ENCODE data around the gene TAMALIN. TPM values are rescaled to one million over a fixed set of nuclear protein-coding genes. Genes with fewer than 3 reads are reported as not detected.

Gene TAMALIN
- polyA plus RNA-seq, 2 donors, result 6.1 to 7.4 TPM

- Histone ChIP-seq H3K9me3 (ENCODE audit: control insufficient read depth in 2 of 2, insufficient read depth in 1 of 2, low read depth in 1 of 2, low read length in 1 of 2) (no peaks in the 10 kb centered on the region), H3K36me3 (ENCODE audit: control insufficient read depth in 2 of 2, insufficient read depth in 2 of 2, low read length in 1 of 2) (peaks cover 7 to 9% of the 10 kb centered on the region in 2 donors), H3K27me3 (ENCODE audit: control insufficient read depth in 1 of 2, insufficient read depth in 2 of 2, low read length in 2 of 2) (no peaks in the 10 kb centered on the region), H3K4me3 (ENCODE audit: low read depth in 1 of 2, low read length in 2 of 2) (no peak overlapping the region), H3K27ac (ENCODE audit: low read depth in 2 of 2, low read length in 1 of 2) (peak overlapping the region; percentile 55 to 73), H3K4me1 (ENCODE audit: control insufficient read depth in 2 of 2, insufficient read depth in 2 of 2, low read length in 1 of 2) (peaks cover 0 to 14% of the 10 kb centered on the region in 2 donors)
- WGBS, 2 donors, result 46 to 50% methylated on average over 13 of the region's 13 CpGs
These were observed 35.7 kb upstream of the TAMALIN start for GRCh38 chr12:51970904-51971646.

- H3K27me3 ChIP-seq (ENCODE audit: control insufficient read depth in 1 of 2, insufficient read depth in 2 of 2, low read length in 2 of 2), result no peaks in the 10 kb centered on the region
- no peak overlapping the region for H3K27ac ChIP-seq (ENCODE audit: low read depth in 2 of 2, low read length in 1 of 2)
- no peaks in the 10 kb centered on the region for H3K9me3 ChIP-seq (ENCODE audit: control insufficient read depth in 2 of 2, insufficient read depth in 1 of 2, low read depth in 1 of 2, low read length in 1 of 2)
- no peak overlapping the region for H3K4me3 ChIP-seq (ENCODE audit: low read depth in 1 of 2, low read length in 2 of 2)
- WGBS, 2 donors, result 59 to 62% methylated on average over 4 of the region's 4 CpGs
- peaks cover 12 to 16% of the 10 kb centered on the region in 2 donors for H3K36me3 ChIP-seq (ENCODE audit: control insufficient read depth in 2 of 2, insufficient read depth in 2 of 2, low read length in 1 of 2)
- peaks cover 0 to 14% of the 10 kb centered on the region in 2 donors for H3K4me1 ChIP-seq (ENCODE audit: control insufficient read depth in 2 of 2, insufficient read depth in 2 of 2, low read length in 1 of 2)
These were observed 34.9 kb upstream of the TAMALIN start for GRCh38 chr12:51971679-51972421.

- Histone ChIP-seq H3K9me3 (ENCODE audit: control insufficient read depth in 2 of 2, insufficient read depth in 1 of 2, low read depth in 1 of 2, low read length in 1 of 2) (no peaks in the 10 kb centered on the region), H3K36me3 (ENCODE audit: control insufficient read depth in 2 of 2, insufficient read depth in 2 of 2, low read length in 1 of 2) (peaks cover 12 to 18% of the 10 kb centered on the region in 2 donors), H3K4me3 (ENCODE audit: low read depth in 1 of 2, low read length in 2 of 2) (no peak overlapping the region), H3K4me1 (ENCODE audit: control insufficient read depth in 2 of 2, insufficient read depth in 2 of 2, low read length in 1 of 2) (peaks cover 0 to 14% of the 10 kb centered on the region in 2 donors), H3K27me3 (ENCODE audit: control insufficient read depth in 1 of 2, insufficient read depth in 2 of 2, low read length in 2 of 2) (no peaks in the 10 kb centered on the region), H3K27ac (ENCODE audit: low read depth in 2 of 2, low read length in 1 of 2) (peak overlapping the region; percentile 30 to 34)
- 57 to 71% methylated on average over 5 of the region's 5 CpGs for WGBS, 2 donors
These were observed 34.3 kb upstream of the TAMALIN start for GRCh38 chr12:51972422-51972812.

- no peak overlapping the region for H3K4me3 ChIP-seq (ENCODE audit: low read depth in 1 of 2, low read length in 2 of 2)
- H3K27ac ChIP-seq (ENCODE audit: low read depth in 2 of 2, low read length in 1 of 2), result peak overlapping the region; percentile 30 to 77
- no peaks in the 10 kb centered on the region for H3K9me3 ChIP-seq (ENCODE audit: control insufficient read depth in 2 of 2, insufficient read depth in 1 of 2, low read depth in 1 of 2, low read length in 1 of 2)
- peaks cover 0 to 14% of the 10 kb centered on the region in 2 donors for H3K4me1 ChIP-seq (ENCODE audit: control insufficient read depth in 2 of 2, insufficient read depth in 2 of 2, low read length in 1 of 2)
- no peaks in the 10 kb centered on the region for H3K27me3 ChIP-seq (ENCODE audit: control insufficient read depth in 1 of 2, insufficient read depth in 2 of 2, low read length in 2 of 2)
- WGBS, 2 donors, result 26 to 30% methylated on average over 9 of the region's 9 CpGs
- H3K36me3 ChIP-seq (ENCODE audit: control insufficient read depth in 2 of 2, insufficient read depth in 2 of 2, low read length in 1 of 2), result peaks cover 12 to 18% of the 10 kb centered on the region in 2 donors
These were observed 33.9 kb upstream of the TAMALIN start for GRCh38 chr12:51972849-51973273.

- no peak overlapping the region for H3K27ac ChIP-seq (ENCODE audit: low read depth in 2 of 2, low read length in 1 of 2)
These were observed 33.2 kb upstream of the TAMALIN start for GRCh38 chr12:51973560-51973959.

GRCh38 chr12:51974646-51975045, 32.1 kb upstream of the TAMALIN start:
- Histone ChIP-seq H3K4me1 (ENCODE audit: control insufficient read depth in 2 of 2, insufficient read depth in 2 of 2, low read length in 1 of 2) (peaks cover 0 to 14% of the 10 kb centered on the region in 2 donors), H3K36me3 (ENCODE audit: control insufficient read depth in 2 of 2, insufficient read depth in 2 of 2, low read length in 1 of 2) (peaks cover 13 to 18% of the 10 kb centered on the region in 2 donors), H3K4me3 (ENCODE audit: low read depth in 1 of 2, low read length in 2 of 2) (no peak overlapping the region), H3K27ac (ENCODE audit: low read depth in 2 of 2, low read length in 1 of 2) (no peak overlapping the region), H3K27me3 (ENCODE audit: control insufficient read depth in 1 of 2, insufficient read depth in 2 of 2, low read length in 2 of 2) (no peaks in the 10 kb centered on the region), H3K9me3 (ENCODE audit: control insufficient read depth in 2 of 2, insufficient read depth in 1 of 2, low read depth in 1 of 2, low read length in 1 of 2) (no peaks in the 10 kb centered on the region)
- WGBS, 2 donors, result 51 to 66% methylated on average over 2 of the region's 2 CpGs

More at GRCh38 chr12:51973560-51973959, 33.2 kb upstream of the TAMALIN start:
- WGBS, 2 donors, result 56 to 59% methylated on average over 4 of the region's 4 CpGs
- peaks cover 12 to 18% of the 10 kb centered on the region in 2 donors for H3K36me3 ChIP-seq (ENCODE audit: control insufficient read depth in 2 of 2, insufficient read depth in 2 of 2, low read length in 1 of 2)
- no peak overlapping the region for H3K4me3 ChIP-seq (ENCODE audit: low read depth in 1 of 2, low read length in 2 of 2)
- no peaks in the 10 kb centered on the region for H3K9me3 ChIP-seq (ENCODE audit: control insufficient read depth in 2 of 2, insufficient read depth in 1 of 2, low read depth in 1 of 2, low read length in 1 of 2)
- peaks cover 0 to 14% of the 10 kb centered on the region in 2 donors for H3K4me1 ChIP-seq (ENCODE audit: control insufficient read depth in 2 of 2, insufficient read depth in 2 of 2, low read length in 1 of 2)
- no peaks in the 10 kb centered on the region for H3K27me3 ChIP-seq (ENCODE audit: control insufficient read depth in 1 of 2, insufficient read depth in 2 of 2, low read length in 2 of 2)

GRCh38 chr12:51975196-51975595, 31.6 kb upstream of the TAMALIN start:
- peaks cover 15 to 18% of the 10 kb centered on the region in 2 donors for H3K36me3 ChIP-seq (ENCODE audit: control insufficient read depth in 2 of 2, insufficient read depth in 2 of 2, low read length in 1 of 2)
- H3K9me3 ChIP-seq (ENCODE audit: control insufficient read depth in 2 of 2, insufficient read depth in 1 of 2, low read depth in 1 of 2, low read length in 1 of 2), result no peaks in the 10 kb centered on the region
- H3K4me3 ChIP-seq (ENCODE audit: low read depth in 1 of 2, low read length in 2 of 2), result no peak overlapping the region
- H3K27me3 ChIP-seq (ENCODE audit: control insufficient read depth in 1 of 2, insufficient read depth in 2 of 2, low read length in 2 of 2), result no peaks in the 10 kb centered on the region
- no peak overlapping the region for H3K27ac ChIP-seq (ENCODE audit: low read depth in 2 of 2, low read length in 1 of 2)
- 87 to 91% methylated on average over 8 of the region's 8 CpGs for WGBS, 2 donors
- peaks cover 0 to 14% of the 10 kb centered on the region in 2 donors for H3K4me1 ChIP-seq (ENCODE audit: control insufficient read depth in 2 of 2, insufficient read depth in 2 of 2, low read length in 1 of 2)

- peaks cover 0 to 11% of the 10 kb centered on the region in 2 donors for H3K4me1 ChIP-seq (ENCODE audit: control insufficient read depth in 2 of 2, insufficient read depth in 2 of 2, low read length in 1 of 2)
- H3K27ac ChIP-seq (ENCODE audit: low read depth in 2 of 2, low read length in 1 of 2), result no peak overlapping the region
- 84 to 91% methylated on average over 10 of the region's 10 CpGs for WGBS, 2 donors
- no peaks in the 10 kb centered on the region for H3K9me3 ChIP-seq (ENCODE audit: control insufficient read depth in 2 of 2, insufficient read depth in 1 of 2, low read depth in 1 of 2, low read length in 1 of 2)
- H3K27me3 ChIP-seq (ENCODE audit: control insufficient read depth in 1 of 2, insufficient read depth in 2 of 2, low read length in 2 of 2), result no peaks in the 10 kb centered on the region
- no peak overlapping the region for H3K4me3 ChIP-seq (ENCODE audit: low read depth in 1 of 2, low read length in 2 of 2)
- peaks cover 19 to 25% of the 10 kb centered on the region in 2 donors for H3K36me3 ChIP-seq (ENCODE audit: control insufficient read depth in 2 of 2, insufficient read depth in 2 of 2, low read length in 1 of 2)
These were observed 30.2 kb upstream of the TAMALIN start for GRCh38 chr12:51976376-51977160.

- H3K27ac ChIP-seq (ENCODE audit: low read depth in 2 of 2, low read length in 1 of 2), result no peak overlapping the region
- WGBS, 2 donors, result 94 to 98% methylated on average over 8 of the region's 8 CpGs
These were observed 29.4 kb upstream of the TAMALIN start for GRCh38 chr12:51977320-51977753.

More at GRCh38 chr12:51977320-51977753, 29.4 kb upstream of the TAMALIN start:
- H3K4me3 ChIP-seq (ENCODE audit: low read depth in 1 of 2, low read length in 2 of 2), result no peak overlapping the region
- peaks cover 27 to 29% of the 10 kb centered on the region in 2 donors for H3K36me3 ChIP-seq (ENCODE audit: control insufficient read depth in 2 of 2, insufficient read depth in 2 of 2, low read length in 1 of 2)
- H3K27me3 ChIP-seq (ENCODE audit: control insufficient read depth in 1 of 2, insufficient read depth in 2 of 2, low read length in 2 of 2), result no peaks in the 10 kb centered on the region
- H3K4me1 ChIP-seq (ENCODE audit: control insufficient read depth in 2 of 2, insufficient read depth in 2 of 2, low read length in 1 of 2), result peaks cover 0 to 10% of the 10 kb centered on the region in 2 donors
- peaks cover 0 to under 1% of the 10 kb centered on the region in 2 donors for H3K9me3 ChIP-seq (ENCODE audit: control insufficient read depth in 2 of 2, insufficient read depth in 1 of 2, low read depth in 1 of 2, low read length in 1 of 2)
